Stimulated activated CD8-positive, alpha-beta memory T cell treated with anti-CD3 and anti-CD28 coated beads, Interleukin-7, amount 100 ng/mL, for 1 hour (primary cell): Measurements from ENCODE around the gene CFTR.
"Not testable (repeated sequence)": the region's sequence is repeated elsewhere in the genome, so short reads cannot be mapped to it uniquely, and the experiment has no call there.

Experiments used
- DNase-seq, 2 donors: peaks; one replicate each; pipeline ENCODE4 v3.0.0-alpha.2; 2020; ENCODE audit warnings: low read depth in 2 of 2

Gene CFTR

GRCh38 chr7:117479225-117480054, at the start of gene CFTR:
Gene CFTR (plus strand): TSS chr7:117480025. CDS start chr7:117480095, 70 bp downstream.
- no peak for DNase-seq

GRCh38 chr7:117435475-117436043, 44.3 kb upstream of the CFTR start:
- DNase-seq = no peak

DNA sequence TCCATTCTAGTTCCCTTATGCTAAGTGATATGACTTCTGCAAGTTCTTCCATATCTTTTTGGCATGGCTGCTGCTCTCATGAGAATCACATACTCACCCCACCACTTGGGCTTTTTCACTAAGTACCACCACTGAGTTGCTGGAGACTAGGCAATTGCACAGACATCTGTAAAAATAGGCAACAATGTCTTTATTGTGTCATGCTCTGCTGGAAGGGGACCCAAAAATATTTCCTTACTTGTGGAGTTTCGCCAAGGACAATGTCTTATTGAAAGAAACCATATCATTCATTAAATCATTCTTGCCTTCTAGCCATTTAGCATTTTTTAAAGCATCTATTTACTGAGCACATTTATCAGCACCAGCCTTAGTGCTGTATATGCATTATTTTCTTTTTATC, 35.2 kb upstream of the CFTR start:
- DNase-seq = no peak

GRCh38 chr7:117445206-117445605, 34.6 kb upstream of the CFTR start:
- DNase-seq = no peak

DNA sequence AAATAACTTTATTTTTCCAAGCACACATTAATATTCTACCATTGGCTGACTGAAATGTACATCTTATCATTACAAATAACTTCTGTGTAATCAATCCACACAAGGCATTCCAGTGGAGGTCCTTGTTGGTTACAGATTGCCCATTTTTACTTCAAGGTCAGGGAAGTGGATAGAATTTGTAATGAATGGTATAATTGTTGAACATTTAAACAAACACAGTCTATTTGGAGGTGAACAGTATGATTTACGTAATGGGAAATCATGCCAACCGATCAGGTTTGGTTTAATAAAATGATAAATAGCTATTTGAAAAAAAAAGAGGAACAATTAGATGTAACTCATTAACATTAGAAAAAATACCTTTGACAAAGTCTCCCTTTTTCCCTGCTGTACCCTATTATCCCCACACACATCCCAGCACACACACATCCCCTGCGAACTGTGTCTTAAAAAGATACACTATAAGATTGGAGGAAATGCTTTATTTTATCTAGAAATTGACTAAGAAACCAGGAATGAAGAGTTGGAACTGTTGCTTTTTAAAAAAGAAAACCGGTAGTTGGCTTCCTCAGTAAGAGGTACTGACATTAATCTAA, 33.5 kb upstream of the CFTR start:
- no peak for DNase-seq

DNA sequence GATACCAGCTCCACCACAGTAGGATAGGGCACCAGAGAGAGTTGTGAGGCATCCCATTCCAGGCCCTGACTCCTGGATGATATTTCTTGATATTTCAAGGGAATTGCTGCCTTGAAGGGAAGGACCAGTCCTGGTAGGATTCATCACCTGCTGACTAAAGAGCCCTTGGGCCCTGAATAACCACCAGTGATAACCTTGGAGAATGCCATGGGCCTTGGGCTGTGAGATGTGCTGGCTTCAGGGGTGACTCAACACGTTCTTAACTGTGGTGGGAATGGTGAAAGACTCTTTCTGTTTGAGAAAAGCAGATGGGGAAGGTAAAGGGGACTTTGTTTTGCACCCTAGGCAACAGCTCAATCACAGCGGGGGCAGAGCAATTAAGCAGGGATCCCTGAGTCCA, 31.2 kb upstream of the CFTR start:
- no peak for DNase-seq

DNA sequence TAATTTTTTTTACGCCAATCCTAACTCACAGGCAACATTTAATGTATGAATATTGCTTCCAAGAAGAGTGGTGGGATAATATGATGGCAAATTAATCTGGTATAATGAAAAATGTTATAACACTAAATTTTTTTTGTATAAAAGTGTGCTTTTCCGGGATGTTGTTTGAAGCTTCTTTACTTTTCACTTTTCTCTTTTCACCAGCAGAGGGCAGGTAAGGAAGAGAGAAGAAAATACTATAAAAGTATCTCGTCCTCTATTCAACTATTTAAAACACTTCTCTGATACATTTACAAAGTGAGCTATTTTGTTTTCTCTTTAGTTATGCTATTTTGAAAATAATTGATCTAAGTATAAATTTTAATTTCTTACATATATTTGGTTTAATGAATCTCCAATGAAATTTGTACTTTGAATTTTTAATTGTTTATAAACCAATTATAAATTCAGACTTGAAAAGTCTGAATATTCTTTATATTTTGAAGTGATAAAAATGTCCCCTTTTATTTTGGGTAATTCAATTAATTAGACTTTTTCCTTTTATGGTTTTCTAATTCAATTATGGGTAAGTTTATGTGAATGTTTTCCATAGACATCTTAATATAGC, 20.7 kb upstream of the CFTR start:
- DNase-seq = no peak

DNA sequence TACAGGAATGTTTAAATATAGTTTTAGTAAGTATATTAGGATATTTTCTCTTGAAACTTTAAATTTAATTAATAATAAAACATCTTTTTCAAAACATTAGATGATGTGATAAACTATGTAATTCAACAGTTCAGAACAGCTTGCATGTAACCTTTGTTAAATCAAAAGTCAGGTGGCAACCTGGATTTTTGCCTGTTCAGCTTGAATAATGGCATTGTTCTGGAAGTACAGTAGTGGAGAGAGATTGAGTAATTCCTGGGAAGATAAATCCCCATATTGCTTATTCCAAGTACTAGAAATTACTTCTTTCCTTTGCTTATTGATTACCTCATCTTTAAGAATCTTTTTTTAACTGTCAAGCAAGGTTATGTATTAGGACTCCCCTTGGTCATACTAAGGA, 20.1 kb upstream of the CFTR start:
- DNase-seq = no peak

- not testable (repeated sequence) for DNase-seq
These were observed 19.0 kb upstream of the CFTR start for GRCh38 chr7:117460815-117461214.

- DNase-seq = no peak
These were observed 11.7 kb upstream of the CFTR start for GRCh38 chr7:117468174-117468573.

DNA sequence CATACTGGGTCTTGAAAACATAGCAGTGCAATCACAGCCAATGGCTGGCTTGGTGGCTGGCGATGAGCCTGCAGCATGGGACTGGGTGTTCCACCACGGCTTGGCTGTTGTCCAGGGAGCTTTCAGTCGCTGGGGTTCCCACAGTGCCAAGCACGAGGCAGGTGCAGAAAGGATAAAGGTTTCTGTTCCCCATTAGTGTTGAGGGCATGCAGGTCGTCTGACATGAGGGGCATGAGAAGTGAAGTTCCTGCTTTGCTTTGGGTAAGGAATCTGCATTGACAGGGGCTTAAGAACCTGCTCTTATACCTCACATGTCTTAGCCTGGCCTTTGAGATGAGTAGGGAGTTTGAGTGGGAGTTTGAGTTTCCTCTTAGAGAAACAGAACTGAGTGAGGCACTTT, 9.0 kb upstream of the CFTR start:
- DNase-seq = no peak

GRCh38 chr7:117472335-117472734, 7.5 kb upstream of the CFTR start:
- no peak for DNase-seq

GRCh38 chr7:117476557-117477215, 3.1 kb upstream of the CFTR start:
- no peak for DNase-seq

DNA sequence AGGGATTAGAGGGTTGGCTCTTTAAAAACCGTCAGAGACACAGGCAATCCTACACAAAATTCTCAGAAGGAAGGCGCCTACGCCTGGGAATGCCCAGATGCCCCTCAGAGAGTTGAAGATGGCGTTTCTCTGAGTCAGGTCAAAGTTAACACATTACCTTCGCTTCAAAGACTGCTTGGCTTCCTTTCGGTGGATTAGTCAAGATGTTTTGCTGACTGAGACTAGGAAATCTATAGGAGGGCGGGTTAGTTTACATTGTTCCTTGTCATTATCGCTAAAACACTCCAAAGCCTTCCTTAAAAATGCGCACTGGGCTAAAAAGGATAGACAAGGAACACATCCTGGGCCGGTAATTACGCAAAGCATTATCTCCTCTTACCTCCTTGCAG, 995 bp upstream of the CFTR start:
- DNase-seq = no peak

- DNase-seq = no peak
These were observed 184 bp downstream of the CFTR start for GRCh38 chr7:117480055-117480362.

GRCh38 chr7:117480978-117481377, 1.2 kb downstream of the CFTR start:
- no peak for DNase-seq

DNA sequence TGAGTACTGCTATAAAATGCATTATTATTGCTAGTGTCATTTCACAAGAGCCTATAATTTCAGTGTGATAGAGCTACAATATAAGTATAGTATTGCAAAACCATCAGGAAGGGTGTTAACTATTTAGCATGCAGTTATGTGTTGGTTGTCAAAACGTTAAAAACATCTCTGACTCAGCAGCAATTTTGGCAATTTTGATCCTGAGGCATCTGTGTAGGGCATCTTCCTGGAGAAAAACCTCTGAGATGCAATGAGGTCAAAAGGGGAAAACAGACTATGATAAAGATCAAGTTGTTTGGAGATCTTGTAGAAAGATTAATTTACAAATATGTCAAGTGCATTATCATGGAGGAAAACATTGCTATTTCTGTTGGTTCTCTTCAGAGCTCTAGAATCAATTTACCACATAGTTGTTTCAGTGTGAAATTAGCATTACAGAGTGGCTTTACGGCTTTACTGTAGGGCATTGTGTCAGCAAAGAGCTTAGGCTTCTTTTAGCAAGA, 5.3 kb downstream of the CFTR start:
- no peak for DNase-seq

DNA sequence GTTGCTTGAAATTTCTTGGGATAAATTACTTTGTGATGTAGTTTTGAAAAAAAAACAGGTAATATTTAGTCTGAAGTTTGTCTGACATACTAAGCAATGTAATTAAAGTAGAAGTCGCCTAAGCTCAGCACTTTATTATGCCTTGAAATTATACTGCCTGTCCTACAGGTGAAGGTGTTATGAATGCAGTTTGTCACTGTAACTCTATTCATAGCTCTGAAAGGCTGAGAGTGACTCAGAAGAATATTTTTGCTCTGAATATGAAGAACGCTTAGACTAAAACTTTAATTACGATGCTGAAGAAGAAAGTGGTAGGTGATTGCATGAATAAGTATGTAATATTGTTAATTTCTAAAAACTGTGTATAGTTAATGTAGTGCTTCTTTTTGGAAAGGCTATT, 9.2 kb downstream of the CFTR start:
- no peak for DNase-seq

GRCh38 chr7:117489430-117489829, 9.6 kb downstream of the CFTR start:
- DNase-seq = no peak

GRCh38 chr7:117489911-117490310, 10.1 kb downstream of the CFTR start:
- no peak for DNase-seq

- DNase-seq = no peak
These were observed 12.8 kb downstream of the CFTR start for GRCh38 chr7:117492649-117493048.

- DNase-seq = no peak
These were observed 13.6 kb downstream of the CFTR start for GRCh38 chr7:117493460-117493859.
